Astrocyte of the cerebellum (primary cell): Measurements from ENCODE around the gene TRIM44.
A peak's percentile ranks its signal among the peaks of the same experiment; 100 is the strongest.
"Not testable (repeated sequence)": the region's sequence is repeated elsewhere in the genome, so short reads cannot be mapped to it uniquely, and the experiment has no call there.

Source experiments
- DNase-seq: peaks from one replicate; pipeline ENCODE4 v3.0.0-alpha.2; 2011; ENCODE audit warnings: low read depth
- H3K4me3 ChIP-seq: 2 replicates; pipeline ENCODE4 v1.5.1; 2011; ENCODE audit warnings: mild to moderate bottlenecking, low read depth, low read length, moderate library complexity
- in situ Hi-C: cut with HindIII; loops from 2 replicates; pipeline ENCODE4 v1.10.0; 2017; ENCODE audit warnings: low sequenced_read_pairs
- TF ChIP-seq, protein P1 (sequence below): IDR thresholded peaks from 2 replicates; pipeline ENCODE4 v1.5.1; 2012; ENCODE audit warnings: low read length, low read depth, moderate library complexity, mild to moderate bottlenecking; ENCODE audit errors: missing control alignments

Gene TRIM44

GRCh38 chr11:35766651-35767050 lies 104.1 kb downstream of the TRIM44 start:
- in situ Hi-C loops, result loop anchor here (5.0 kb wide), 1 partner anchor 51 kb away; no protein-coding TSS in a partner anchor
- H3K4me3 ChIP-seq, result no peak overlapping the region
- TF ChIP-seq, protein P1, sequence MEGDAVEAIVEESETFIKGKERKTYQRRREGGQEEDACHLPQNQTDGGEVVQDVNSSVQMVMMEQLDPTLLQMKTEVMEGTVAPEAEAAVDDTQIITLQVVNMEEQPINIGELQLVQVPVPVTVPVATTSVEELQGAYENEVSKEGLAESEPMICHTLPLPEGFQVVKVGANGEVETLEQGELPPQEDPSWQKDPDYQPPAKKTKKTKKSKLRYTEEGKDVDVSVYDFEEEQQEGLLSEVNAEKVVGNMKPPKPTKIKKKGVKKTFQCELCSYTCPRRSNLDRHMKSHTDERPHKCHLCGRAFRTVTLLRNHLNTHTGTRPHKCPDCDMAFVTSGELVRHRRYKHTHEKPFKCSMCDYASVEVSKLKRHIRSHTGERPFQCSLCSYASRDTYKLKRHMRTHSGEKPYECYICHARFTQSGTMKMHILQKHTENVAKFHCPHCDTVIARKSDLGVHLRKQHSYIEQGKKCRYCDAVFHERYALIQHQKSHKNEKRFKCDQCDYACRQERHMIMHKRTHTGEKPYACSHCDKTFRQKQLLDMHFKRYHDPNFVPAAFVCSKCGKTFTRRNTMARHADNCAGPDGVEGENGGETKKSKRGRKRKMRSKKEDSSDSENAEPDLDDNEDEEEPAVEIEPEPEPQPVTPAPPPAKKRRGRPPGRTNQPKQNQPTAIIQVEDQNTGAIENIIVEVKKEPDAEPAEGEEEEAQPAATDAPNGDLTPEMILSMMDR, result no peak
- no peak for DNase-seq

- DNase-seq, result peak; percentile 39
- in situ Hi-C loops, H3K4me3 ChIP-seq: not testable (repeated sequence)
Observed at GRCh38 chr11:35770425-35770824, 107.8 kb downstream of the TRIM44 start.

DNA sequence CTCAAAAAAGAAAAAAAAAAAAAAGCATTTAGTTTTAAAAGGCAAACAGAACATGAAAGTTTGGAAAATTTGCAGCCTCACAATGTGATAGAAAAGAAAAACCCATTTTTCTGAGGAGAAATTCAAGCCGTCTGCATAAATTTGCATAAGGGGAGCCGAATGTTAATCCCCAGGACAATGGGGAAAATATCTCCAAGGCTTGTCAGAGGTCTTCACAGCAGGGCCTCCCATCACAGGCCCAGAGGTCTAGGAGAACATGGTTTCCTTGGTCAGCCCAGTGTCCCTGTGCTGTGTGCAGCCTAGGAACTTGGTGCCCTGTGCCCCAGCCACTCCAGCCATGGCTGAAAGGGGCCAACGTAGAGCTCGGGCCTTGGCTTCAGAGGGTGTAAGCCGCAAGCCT lies 109.1 kb downstream of the TRIM44 start:
- DNase-seq, result no peak
- in situ Hi-C loops, result no loop called here
- no peak overlapping the region for H3K4me3 ChIP-seq
- TF ChIP-seq, protein P1, result no peak

DNA sequence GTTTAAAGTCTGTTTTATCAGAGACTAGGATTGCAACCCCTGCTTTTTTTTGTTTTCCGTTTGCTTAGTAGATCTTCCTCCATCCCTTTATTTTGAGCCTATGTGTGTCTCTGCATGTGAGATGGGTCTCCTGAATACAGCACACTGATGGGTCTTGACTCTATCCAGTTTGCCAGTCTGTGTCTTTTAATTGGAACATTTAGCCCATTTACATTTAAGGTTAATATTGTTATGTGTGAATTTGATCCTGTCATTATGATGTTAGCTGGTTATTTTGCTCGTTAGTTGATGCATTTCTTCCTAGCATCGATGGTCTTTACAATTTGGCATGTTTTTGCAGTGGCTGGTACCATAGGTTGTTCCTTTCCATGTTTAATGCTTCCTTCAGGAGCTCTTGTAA lies 114.7 kb downstream of the TRIM44 start:
- H3K4me3 ChIP-seq, in situ Hi-C loops, DNase-seq: not testable (repeated sequence)

DNA sequence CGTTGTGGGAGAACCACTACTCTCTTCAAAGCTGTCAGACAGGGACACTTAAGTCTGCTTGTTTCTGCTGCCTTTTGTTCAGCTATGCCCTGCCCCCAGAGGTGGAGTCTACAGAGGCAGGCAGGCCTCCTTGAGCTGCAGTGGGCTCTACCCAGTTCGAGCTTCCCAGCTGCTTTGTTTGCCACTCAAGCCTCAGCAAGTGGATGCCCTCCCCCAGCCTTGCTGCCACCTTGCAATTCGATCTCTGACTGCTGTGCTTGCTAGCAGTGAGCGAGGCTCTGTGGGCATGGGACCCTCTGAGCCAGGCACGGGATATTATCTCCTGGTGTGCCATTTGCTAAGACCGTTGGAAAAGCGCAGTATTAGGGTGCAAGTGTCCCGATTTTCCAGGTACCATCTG lies 116.4 kb downstream of the TRIM44 start:
- DNase-seq, in situ Hi-C loops: not testable (repeated sequence)

GRCh38 chr11:35779409-35779808 lies 116.8 kb downstream of the TRIM44 start:
- in situ Hi-C loops, result no loop called here
- DNase-seq, result no peak
- TF ChIP-seq, protein P1, result no peak
- no peak overlapping the region for H3K4me3 ChIP-seq

More for the DNA sequence above, 116.4 kb downstream of the TRIM44 start:
- not testable (repeated sequence) for H3K4me3 ChIP-seq

DNA sequence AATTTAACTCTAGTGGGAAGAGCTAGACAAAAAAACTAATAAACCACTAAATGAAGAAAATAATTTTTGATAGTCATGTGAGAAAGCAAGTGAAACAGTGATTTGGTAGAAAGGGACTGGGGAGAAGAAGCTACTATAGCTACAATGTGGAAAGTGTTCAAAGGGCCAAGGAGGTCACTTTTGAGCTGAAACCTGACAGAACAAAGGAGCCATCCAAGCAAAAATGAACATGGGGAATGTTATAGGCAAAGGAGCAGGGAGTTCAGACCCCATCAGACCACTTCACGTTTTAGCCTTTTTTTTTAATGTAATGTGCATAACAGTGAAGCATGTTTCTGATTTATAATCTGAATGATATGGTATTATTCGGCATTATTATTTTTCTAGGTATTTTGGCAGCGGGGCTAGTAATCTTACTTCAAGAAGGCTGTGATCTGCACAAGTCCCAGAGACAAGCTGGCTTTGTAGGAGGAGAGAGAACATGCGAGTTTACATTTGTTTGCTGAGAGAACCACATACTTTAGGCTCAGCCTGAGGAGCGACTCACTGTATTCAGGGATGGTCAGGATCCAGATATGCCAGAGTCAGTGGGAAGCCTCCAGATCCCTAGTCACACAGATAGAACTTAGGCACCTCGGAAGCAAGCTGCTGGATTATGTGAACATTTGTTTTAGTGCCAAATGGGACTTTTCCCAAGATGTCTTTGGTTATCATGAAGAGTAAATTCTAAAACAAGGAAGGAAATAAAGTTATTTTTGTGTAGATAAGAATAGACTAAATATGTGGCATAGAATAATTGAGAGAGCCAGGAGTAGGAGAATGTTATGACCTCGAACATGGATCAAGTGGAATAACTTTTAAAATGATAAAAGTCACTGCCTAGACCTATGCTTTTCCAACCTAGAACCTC lies 118.6 kb downstream of the TRIM44 start:
- H3K4me3 ChIP-seq, result no peak overlapping the region
- TF ChIP-seq, protein P1, result no peak
- DNase-seq, result no peak
- in situ Hi-C loops, result no loop called here

DNA sequence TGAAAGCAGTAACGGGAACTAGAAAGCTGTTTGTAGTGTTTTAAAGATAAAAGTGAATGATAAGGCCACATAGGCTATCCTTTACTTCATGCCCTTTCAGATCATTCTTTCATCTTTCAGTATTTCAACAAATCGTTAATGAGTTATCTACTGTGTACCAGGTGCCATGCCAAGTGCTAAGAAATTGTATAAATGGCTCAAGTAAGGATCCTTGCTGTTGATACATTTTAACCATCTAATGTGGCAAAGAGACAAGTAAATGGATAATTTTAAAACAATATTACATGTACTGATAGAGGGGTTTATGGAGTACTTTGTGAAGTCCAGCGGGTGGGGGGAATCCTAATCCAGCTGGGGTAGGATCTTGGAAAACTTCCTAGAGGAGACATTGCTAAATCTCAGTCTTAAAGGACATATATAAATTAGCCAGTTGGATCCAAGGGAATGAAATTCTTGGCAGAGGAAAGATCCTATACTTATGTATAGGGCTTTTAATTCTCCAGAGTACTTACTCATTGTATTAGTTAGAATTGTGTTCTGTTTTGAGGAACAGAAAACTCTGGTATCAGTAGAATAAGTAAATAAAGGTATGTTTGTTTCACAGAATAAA lies 119.4 kb downstream of the TRIM44 start:
- TF ChIP-seq, protein P1, result no peak
- in situ Hi-C loops, result no loop called here

More for the DNA sequence above, 119.4 kb downstream of the TRIM44 start:
- H3K4me3 ChIP-seq, result no peak overlapping the region
- no peak for DNase-seq
